ENCODE results near the gene RPP14.

The RPP14 gene

DNA sequence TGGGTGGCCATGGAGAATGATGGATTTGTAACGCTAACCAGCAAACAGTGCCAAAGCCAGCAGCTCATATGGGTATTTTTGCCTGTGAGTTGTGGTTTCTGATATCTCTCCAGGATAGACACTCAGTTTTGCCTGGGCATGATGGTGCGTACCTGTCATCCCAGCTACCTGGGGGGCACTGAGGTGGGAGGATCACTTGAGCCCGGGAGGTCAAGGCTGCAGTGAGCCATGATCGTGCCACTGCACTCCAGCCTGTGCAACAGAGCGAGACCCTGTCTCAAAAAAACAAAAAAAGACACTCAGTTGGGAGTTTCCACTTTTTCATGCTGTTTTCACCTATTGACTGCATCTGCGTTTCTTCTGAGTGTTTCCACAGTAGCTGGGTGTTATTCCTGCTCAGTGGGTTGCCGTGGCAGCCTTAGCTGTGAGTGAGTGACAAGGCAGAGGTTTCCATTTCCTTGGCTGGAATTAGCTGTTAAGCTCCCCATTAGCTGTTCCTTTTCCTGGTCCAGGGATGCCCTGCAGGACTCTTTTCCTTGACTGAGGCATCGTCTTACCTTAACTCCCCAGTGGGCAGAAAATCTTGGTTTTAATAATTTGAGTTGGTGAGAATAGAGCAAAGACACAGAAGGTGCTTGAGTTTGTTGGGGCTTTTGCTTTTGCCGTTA, 14.2 kb upstream of the RPP14 start:
- no peak for DNase-seq (ENCODE audit: low spot score)

DNA sequence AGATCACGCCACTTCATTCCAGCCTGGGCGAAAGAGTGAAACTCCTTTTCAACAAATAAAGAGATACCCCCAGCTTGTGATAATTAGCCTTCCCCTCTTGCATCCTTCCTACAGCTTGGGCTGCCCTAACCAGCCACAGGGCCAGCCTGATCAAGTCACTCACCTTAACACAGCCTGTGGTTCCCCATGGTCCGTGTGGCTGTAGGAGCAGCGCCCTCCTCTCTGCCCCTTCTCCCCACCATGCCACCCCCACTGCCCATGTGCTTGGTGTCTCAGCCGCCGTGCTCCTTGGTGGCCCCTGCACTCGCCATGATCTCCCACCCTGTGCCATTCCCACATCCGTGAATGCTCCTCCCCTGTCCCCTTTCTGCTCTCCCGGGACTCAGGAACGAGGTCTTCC, 13.2 kb upstream of the RPP14 start:
- no peak for DNase-seq (ENCODE audit: low spot score)

DNA sequence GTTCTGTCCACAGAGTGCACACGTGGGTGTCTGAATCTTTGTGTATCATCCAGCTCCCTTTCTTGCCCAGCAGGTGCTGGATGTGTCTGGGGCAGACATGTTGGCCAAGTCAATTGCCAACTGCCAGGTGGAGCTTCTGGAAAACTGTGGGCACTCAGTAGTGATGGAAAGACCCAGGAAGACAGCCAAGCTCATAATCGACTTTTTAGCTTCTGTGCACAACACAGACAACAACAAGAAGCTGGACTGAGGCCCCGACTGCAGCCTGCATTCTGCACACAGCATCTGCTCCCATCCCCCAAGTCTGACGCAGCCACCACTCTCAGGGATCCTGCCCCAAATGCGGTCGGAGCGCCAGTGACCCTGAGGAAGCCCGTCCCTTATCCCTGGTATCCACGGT, 12.5 kb upstream of the RPP14 start:
- DNase-seq (ENCODE audit: low spot score), result no peak

DNA sequence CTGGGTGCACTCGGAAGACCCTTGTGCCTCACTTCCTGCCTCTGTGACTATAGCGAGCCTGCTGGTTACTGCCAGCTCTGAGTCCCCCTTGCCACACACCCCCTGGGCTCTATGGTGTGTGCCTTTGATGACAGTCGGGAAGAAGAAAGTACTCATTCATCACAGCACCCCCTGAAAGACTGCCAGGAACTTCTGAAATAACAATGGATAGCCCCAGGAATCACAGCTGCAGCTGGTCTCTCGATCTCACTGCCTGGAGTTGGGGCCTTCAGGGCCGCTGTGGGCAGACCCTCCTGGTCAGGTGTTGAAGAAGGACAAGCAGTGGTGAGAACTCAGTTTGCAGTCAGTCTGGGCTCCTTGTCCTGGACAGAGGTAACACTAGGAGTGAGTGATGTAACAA, 9.8 kb upstream of the RPP14 start:
- no peak for DNase-seq (ENCODE audit: low spot score)

DNA sequence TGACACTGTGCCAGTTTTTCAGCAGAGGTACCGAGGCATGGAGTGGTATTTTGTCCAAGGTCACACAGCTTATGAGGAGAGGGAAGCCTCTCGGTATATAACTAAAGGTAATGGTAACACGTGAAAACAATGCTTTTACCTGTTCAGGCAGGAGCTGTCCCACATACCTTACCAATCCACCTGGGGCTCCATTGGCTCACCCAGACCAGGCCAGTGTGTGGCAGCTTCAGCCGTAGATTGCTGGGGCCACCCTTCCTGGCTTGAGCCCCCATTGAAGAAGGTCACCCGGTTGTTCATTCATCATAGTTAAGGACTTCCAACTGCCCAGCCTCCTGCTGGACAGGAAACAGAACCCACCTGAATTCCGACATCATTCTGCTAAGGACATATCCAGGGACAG, 9.2 kb upstream of the RPP14 start:
- DNase-seq (ENCODE audit: low spot score), result no peak

DNA sequence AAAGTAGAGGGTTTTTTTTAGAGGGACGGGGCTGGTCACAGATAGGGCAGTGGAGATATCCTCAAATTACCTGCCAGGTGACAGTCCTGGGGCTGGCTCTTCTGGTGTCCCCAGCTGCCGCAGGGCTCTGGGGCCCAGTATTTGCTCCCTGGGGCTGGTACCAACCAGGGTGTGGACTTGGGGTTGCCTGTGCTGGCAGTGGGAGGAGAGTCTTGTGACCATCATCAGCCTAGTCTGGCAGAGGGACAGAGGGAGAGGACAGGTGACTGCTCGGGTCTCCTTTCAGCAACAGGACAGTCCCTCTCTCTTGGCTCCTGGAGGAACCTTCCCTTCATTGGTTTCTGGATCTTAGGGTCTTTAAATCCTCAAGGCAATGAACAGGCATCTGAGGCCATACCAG, 7.9 kb upstream of the RPP14 start:
- DNase-seq (ENCODE audit: low spot score), result no peak

DNA sequence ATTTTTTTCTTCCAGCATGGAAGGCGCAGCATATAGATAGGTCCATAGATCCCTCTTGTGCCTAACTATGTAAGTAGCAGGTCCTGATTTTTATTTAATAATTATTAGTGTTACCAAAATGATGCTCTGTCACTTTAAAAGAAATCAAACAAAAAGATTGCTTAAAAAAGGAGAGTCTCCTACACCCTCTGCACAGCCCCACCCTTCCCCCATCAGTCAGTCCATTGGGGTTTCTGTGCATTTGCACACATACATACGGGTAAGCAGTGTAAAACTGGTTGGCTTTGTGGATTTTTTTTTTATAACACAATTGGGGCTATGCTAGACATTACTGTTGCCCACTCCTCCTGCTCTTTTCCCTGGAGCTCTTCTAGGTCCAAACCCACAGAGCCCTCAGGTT, 7.0 kb upstream of the RPP14 start:
- no peak for DNase-seq (ENCODE audit: low spot score)

DNA sequence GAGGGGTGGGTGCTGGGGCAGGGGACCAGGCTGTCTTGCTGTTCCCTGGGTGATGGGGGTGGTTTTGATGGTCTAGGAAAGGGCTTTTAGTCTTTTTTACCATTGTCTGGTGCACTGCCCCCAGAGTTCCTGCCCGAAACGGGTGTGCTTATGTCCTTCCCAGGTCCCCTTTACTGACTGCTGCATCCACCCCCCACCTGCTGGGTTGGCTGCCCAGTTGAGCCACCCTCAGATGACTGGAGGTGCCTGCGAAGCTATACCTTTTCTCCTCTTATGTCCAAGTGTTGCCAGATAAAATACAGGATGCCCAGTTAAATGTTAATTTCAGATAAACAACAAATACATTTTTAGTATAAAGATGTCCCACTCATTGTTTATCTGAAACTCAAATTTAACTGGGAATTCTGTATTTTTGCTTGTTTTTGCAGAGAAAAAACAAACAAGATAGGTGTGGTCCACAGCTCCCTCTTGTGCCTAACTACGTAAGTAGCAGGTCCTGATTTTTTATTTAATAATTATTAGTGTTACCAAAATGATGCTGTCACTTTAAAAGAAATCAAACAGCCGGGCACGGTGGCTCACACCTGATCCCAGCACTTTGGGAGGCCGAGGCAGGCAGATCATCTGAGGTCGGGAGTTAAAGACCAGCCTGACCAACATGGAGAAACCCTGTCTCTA, 6.1 kb upstream of the RPP14 start:
- no peak for DNase-seq (ENCODE audit: low spot score)

DNA sequence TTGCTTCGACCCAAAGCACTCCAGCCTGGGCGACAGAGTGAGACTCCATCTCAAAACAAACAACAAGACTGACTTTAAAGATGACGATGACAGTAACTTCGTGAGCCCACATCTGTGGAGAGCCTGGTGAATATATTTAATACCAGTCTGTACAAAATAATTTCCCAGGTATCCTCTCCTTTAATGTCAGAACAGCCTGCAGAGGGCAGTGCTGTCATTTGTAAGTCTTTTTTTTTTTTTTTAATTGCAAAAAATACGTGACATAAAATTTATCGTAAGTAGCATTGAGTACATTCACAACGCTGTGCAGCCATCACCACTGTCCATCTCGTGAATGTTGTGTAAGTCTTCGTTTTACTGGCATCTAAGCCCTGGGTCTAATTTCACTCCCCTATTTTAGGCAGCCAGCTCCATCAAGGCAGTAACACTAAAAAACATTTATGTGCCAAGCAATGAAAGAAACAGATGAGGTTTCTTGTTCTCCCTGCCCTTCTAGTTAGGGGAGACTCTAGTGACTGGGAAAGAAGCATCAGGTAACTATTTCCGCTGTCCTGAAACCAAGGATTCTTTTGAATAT, 1.7 kb downstream of the RPP14 start:
- DNase-seq (ENCODE audit: low spot score), result peak; percentile 34

DNA sequence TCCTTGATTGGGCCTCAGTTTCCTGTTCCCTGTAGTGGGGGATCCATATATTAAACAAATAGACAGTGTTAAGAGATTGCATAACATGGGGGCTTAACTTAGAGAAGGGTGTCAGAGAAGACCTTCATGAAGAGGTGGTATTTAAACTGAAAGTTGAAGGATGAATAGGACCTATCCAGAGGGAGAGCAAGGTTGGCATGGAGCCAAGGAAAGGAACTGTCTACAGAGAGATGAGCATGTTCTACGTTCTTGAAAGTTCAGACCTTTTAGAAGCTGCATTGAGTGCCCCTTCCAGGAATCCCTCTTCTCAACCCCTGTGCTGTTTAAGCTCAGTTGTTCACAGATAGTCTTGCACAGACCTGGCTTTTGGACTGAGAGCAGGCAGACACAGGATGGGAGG, 2.7 kb downstream of the RPP14 start:
- no peak for DNase-seq (ENCODE audit: low spot score)

DNA sequence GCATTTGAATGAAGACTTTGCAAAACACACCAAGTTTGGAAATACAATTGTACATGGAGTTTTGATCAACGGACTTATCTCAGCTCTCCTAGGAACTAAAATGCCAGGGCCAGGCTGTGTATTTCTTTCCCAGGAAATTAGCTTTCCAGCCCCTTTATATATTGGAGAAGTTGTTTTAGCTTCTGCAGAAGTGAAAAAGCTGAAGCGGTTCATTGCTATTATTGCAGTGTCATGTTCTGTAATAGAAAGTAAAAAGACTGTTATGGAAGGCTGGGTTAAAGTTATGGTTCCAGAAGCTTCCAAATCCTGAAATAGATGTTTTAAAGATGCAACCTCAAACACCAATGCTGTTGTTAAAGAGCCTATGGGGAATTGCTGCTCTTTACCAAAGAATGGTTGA, 11.8 kb downstream of the RPP14 start:
- DNase-seq (ENCODE audit: low spot score), result no peak

DNA sequence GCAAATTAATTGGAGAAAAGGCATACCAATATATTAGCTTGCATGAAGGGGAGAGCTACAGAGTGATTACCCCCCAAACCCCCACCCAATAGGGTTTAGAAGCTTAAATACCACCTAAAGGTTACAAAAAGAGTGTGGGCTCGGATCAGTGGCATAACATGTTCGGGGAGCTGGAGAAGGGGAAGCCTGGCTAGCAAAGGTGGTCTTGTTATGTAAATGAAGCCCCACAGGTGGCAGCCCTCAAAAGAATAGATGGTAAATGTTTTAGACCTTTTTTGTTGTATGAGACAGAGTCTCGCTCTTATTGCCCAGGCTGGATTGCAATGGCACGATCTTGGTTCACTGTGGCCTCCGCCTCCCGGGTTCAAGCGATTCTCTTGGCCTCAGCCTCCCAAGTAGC, 15.7 kb downstream of the RPP14 start:
- no peak for DNase-seq (ENCODE audit: low spot score)

DNA sequence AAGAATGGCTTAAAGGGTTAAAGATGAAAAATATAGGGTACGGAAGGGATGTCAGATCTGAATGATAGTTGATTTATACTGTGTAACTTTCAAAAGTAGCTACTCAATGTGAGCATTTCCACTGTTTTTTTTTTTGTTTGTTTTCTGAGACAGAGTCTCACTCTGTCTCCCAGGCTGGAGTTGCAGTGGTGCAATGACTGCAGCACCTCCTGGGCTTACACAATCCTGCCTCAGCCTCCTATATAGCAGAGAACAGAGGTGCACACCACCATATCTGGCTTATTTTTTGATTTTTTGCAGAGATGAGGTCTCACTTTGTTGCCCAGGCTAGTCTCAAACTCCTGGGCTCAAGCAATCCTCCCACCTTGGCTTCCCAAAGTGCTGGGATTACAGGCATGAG, 16.7 kb downstream of the RPP14 start:
- DNase-seq (ENCODE audit: low spot score), result no peak

DNA sequence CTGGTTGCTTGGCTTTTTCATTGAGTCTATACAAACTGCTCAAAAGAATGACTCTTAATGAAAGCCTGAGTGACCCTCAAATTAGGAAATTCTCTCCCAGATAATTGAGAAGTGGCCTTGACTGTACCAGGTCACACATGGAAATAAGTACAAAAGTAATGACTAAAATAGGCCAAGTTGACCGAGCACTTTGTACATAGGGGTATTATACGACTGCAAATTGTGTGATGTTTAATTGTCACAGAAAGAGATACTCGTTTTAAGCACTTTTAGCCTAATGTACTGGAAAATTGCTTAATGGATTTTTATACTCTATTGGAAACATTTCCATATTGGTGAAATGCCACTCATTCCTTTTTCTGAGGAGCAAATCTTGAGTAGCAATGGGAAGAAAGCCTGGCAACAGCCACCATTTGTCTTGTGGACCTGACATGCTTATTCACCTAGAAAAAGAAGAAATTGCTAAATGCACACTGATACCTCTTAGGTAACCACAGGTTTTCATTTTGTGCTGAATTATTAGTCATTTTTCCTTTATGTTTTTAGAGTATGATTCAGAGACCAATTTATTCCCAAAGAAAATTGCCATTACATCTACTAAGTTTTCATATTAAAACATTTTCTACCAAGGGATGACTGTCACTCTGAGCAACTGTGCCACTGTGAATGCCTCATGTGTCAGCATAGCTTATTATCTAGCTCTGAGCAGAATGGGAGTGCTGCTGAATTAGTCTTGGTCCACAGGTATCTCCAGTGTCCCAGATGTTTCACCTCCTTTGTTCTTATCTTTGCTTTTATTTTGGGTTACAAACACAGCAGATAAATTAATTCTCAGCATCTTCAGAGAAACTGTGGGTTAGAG, 17.7 kb downstream of the RPP14 start:
- no peak for DNase-seq (ENCODE audit: low spot score)

DNA sequence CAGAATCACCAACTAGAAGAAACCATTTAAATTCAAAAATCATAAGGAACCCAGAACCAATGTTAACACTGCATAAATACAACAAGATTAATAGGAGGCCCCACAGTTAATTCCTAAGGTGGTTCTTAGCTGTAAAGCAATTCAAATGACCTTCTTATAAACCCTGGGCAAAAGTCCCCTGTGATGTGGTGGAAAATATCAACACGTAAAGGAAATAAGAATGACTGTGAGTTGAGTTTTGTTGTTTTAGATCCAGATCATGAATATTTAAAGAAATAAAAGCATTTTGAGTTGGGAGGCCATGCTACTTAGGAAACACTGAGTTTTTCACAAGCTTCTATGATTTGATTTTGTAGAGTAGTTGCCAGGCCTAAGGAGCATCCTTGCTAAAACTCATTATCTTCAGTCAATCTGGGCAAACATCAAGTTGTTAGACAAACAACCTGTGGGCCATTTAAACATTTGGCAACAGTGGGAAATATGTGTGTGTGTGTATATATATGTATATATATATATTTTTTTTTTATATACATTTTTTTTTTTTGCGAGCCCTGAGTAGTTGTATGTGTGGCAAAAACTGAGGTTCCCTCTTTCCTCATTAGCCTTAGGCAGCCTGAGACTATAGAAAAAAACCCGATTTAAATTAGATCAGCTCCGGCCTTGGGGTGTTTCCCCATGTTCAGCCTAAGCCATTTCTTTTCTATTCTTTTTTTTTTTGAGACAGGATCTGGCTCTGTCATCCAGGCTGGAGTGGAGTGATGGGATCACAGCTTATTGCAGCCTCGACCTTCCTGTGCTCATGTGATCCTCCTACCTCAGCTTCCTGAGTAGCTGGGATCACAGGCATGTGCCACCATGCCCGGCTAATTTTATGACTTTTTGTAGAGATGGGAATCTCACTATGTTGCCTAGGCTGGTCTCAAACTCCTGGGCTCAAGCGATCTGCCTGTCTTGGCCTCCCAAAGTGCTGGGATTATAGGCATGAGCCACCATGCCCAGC, 18.6 kb downstream of the RPP14 start:
- DNase-seq (ENCODE audit: low spot score), result no peak

DNA sequence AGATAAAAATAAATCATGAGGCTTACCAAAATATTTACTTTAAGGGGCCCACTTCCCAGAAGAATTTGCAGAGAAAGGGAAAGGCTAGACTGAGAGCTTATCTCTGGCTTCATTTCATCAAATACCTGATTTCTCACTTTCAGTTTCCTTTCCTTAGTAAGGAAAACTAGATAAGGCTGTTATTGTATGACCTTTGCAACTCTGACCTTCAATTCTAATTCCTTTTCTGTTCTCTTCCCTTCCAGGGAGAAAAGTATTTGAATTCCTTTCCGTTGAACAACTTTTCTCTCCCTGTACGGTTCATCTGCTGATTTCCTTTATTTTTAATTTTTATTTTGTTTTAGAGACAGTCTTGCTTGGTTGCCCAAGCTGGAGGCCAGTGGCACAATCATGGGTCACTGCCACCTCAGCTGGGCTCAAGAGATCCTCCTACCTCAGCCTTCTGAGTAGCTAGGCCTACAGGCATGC, 19.5 kb downstream of the RPP14 start:
- no peak for DNase-seq (ENCODE audit: low spot score)

DNA sequence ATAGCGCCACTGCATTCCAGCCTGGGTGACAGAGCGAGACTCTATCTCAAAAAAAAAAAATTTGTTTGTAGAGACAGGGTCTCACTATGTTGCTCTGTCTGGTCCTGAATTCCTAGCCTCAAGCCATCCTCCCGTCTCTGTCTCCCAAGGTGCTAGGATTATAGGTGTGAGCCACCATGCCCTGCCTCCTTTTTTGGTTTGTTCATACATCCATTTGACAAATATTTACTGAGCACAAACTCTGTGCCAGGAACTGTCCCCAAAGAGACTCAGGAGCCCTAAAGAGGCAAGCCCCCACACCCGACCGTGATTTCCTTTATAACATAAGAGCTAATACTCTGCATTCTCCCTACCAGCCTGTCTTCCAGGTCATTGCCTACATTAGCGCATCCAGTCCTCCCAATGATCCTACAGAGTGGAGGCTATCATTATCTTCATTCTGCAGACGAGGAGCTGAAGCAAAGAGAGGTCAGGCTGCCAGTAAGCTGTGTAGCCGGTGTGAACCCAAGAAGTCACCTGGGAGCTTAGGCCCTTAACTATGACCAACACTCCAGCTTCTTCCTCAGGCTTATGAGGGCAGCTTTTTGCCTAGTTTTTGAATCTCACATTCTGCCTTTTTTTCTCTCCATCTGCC, 20.3 kb downstream of the RPP14 start:
- no peak for DNase-seq (ENCODE audit: low spot score)

DNA sequence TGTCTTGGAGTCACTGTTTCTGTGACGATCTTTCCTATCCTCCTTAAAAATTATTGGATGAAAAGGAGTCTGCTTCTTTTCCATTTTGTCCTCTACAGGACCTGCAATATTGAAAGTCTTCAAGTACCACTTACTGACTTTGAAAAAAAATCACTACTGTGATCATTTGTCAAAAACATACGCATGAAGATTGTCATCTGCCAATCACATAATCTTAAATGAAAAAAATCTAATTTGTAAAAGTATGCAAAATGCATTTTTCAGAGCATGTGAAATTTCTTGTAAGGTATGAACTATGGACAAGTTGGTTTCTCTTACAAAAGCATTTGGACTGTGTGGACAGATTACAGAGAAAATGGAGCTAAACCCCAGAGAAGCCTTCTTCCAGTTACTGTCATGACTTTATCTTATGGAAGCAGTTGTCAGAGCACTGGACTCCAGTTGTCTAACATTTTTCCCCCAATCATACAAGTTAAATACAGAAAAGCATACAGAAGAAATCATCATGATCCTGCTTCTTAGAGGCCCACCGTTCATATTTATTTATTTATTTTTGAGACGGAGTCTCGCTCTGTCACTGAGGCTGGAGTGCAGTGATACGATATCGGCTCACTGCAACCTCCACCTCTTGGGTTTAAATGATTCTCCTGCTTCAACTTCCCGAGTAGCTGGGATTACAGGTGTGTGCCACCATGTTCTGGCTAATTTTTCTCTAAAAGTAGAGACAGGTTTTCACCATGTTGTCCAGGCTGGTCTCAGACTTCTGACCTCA, 23.3 kb downstream of the RPP14 start:
- no peak for DNase-seq (ENCODE audit: low spot score)

DNA sequence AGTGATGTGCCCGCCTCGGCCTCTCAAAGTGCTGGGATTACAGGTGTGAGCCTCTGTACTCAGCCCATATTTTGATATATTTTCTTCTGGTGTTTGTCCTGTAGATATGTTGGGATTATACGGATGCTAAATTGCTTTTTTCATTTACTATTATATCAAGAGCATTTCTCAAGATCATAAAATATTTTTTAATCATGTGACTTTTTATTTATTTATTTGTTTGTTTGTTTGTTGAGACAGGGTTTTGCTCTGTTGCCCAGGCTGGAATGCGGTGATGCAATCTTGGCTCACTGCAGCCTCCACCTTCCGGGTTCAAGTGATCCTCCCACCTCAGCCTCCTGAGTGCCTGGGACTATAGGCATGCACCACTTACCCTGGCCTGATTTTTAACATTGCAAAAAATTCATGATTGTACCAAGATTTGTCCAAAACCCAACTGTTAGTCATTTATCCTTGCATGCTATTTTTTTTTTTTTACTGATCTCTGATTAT, 23.9 kb downstream of the RPP14 start:
- DNase-seq (ENCODE audit: low spot score), result no peak
